AG04449 (cell line): ENCODE results near the gene TEKTIP1.
A peak's percentile ranks its signal among the peaks of the same experiment; 100 is the strongest.
"Not testable (repeated sequence)": the region's sequence is repeated elsewhere in the genome, so short reads cannot be mapped to it uniquely, and the experiment has no call there.

ENCODE experiments used
- CTCF ChIA-PET: fragments of 350-600 bp; formaldehyde crosslinking; extraction: SDS; loops from one replicate; lab custom pipeline; 2021; ENCODE audit warnings: antibody characterized with exemption; lab: Yijun Ruan, JAX
- POLR2A ChIA-PET: fragments of 400-600, 350-600 bp; formaldehyde crosslinking; extraction: SDS; loops from one replicate; lab custom pipeline; 2020; ENCODE audit warnings: antibody characterized with exemption, inconsistent platforms; lab: Yijun Ruan, JAX
- DNase-seq: peaks from one replicate; pipeline ENCODE4 v3.0.0-alpha.2; 2010; ENCODE audit warnings: low read depth, low spot score
- H3K4me3 ChIP-seq: 2 replicates; pipeline ENCODE4 v1.5.1; 2011; ENCODE audit warnings: low read depth, mild to moderate bottlenecking, control low read depth, low read length
- TF ChIP-seq, protein P1 (sequence below): IDR thresholded peaks from one replicate; pipeline ENCODE4 v1.5.1; 2011; ENCODE audit warnings: mild to moderate bottlenecking, moderate library complexity, low read length, control low read depth, inconsistent platforms; ENCODE audit not compliant: insufficient read depth; ENCODE audit errors: missing control alignments

TEKTIP1 gene

DNA sequence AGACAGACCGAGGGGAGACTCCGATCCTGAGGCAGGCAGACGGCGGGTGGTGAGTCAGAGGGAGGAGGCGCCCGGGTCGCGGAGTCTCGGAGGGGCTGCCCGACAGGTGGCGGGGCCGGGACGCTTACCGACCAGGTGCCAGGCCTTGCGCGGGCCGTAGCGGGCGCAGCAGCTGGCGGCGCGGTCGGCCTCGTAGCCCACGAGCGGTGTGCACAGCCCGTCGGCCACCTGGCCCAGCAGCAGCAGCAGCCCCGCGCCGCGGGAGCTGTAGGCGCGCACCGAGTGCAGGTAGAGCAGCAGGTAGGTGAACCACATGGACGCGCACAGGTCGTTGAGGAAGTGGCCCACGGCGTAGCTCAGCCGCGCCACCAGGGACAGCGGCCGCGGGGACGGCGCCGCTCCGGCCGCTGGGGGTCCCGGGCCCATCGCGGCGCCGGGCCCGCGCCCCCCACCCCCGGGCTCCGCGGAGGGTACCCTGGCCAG, 18.0 kb downstream of the TEKTIP1 start:
- POLR2A ChIA-PET = interaction anchor here (0.7 to 1.4 kb wide), 4 partner anchors 12 to 37 kb away, joined by 3 read pairs; no protein-coding TSS in a partner anchor

GRCh38 chr19:3557461-3558248, 18.7 kb downstream of the TEKTIP1 start, which contains the start of gene MFSD12:
Gene MFSD12 (minus strand): TSS chr19:3557586. CDS start chr19:3557403, 183 bp downstream.
- POLR2A ChIA-PET = interaction anchor here (0.7 to 1.1 kb wide), 4 partner anchors 12 to 98 kb away, joined by 3 to 4 read pairs (median 3); no protein-coding TSS in a partner anchor
- CTCF ChIA-PET = interaction anchor here (0.9 to 6.4 kb wide), 6 partner anchors 10 to 107 kb away, joined by 3 to 66 read pairs (median 4); no protein-coding TSS in a partner anchor

More for the DNA sequence above, 18.0 kb downstream of the TEKTIP1 start:
- CTCF ChIA-PET = interaction anchor here (0.8 to 6.4 kb wide), 6 partner anchors 9 to 108 kb away, joined by 3 to 66 read pairs (median 4); no protein-coding TSS in a partner anchor
- DNase-seq = no peak
- TF ChIP-seq, protein P1, sequence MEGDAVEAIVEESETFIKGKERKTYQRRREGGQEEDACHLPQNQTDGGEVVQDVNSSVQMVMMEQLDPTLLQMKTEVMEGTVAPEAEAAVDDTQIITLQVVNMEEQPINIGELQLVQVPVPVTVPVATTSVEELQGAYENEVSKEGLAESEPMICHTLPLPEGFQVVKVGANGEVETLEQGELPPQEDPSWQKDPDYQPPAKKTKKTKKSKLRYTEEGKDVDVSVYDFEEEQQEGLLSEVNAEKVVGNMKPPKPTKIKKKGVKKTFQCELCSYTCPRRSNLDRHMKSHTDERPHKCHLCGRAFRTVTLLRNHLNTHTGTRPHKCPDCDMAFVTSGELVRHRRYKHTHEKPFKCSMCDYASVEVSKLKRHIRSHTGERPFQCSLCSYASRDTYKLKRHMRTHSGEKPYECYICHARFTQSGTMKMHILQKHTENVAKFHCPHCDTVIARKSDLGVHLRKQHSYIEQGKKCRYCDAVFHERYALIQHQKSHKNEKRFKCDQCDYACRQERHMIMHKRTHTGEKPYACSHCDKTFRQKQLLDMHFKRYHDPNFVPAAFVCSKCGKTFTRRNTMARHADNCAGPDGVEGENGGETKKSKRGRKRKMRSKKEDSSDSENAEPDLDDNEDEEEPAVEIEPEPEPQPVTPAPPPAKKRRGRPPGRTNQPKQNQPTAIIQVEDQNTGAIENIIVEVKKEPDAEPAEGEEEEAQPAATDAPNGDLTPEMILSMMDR = no peak
- H3K4me3 ChIP-seq = peak overlapping the region; percentile 86

DNA sequence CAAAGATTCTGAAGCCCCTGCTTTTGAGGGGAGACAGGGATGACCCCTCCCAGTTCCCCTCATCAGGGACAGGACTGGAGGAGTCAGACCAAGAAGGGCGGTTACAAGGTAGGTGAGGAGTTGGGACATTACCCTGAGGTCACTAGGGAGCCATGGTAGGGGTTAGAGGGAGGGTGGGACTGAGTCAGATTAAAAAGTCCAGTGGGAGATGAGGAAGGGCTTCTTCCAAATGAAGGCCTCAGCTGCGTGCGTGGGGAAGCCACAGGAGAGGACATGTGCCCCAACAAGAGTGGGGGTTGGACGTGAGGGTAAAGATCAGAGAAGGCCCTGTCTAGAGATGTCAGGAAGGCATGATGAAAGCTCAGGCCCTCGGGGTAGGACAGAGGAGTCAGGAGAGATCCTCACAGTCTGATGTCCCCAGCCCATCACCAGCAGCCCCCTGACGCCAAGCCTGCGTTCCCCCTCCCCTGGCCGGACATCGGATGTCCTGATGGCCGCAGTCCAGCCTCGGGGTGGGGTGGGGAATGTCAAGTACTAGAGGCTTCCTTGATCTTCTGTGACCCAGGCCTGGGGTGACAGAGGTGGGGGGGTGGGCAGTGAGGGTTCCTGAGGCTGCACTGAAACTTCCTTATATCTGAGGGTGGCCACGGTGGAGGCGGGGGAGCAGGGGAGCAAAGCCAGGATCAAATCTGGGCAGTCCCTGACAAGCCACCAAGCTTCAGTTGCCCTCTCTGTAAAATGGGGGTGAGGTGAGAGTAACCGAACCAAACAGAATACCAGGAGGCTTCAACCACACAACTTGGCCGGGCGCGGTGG, 24.9 kb downstream of the TEKTIP1 start:
- ChIA-PET POLR2A (interaction anchor here (0.8 kb wide), 1 partner anchor 211 kb away, joined by 3 read pairs; no protein-coding TSS in a partner anchor), CTCF (interaction anchor here (0.9 kb wide), 1 partner anchor 19 kb away, joined by 3 read pairs; no protein-coding TSS in a partner anchor)
- no peak overlapping the region for H3K4me3 ChIP-seq
- DNase-seq = no peak
- TF ChIP-seq, protein P1 = no peak

More at GRCh38 chr19:3557461-3558248, 18.7 kb downstream of the TEKTIP1 start, which contains the start of gene MFSD12:
- peak; percentile 40 for DNase-seq
- TF ChIP-seq, protein P1 = no peak
- peak within 1 kb of the TSS; percentile 86 for H3K4me3 ChIP-seq

DNA sequence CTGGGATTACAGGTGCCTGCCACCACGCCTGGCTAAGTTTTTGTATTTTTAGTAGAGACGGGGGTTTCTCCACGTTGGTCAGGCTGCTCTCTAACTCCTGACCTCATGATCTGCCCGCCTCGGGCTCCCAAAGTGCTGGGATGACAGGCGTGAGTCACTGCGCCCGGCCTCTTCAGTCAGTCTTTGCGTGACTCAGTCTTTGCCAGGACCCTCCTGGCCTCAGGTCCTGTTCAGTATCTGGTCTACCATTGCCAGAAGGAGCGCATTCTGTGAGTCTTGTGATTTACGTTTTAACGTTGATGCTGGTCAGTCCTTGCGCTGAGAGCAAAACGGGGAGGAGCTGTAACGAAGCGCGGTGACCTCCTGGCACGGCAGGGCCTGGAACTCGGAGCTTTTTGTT, 26.2 kb downstream of the TEKTIP1 start:
- DNase-seq = no peak
- no peak overlapping the region for H3K4me3 ChIP-seq
- ChIA-PET POLR2A (no interaction called here), CTCF (no interaction called here)
- TF ChIP-seq, protein P1 = no peak

- not testable (repeated sequence) for DNase-seq, H3K4me3 ChIP-seq
- ChIA-PET CTCF (interaction anchor here (0.7 to 1.5 kb wide), 4 partner anchors 12 to 25 kb away, joined by 3 to 5 read pairs (median 4); no protein-coding TSS in a partner anchor), POLR2A (interaction anchor here (0.7 to 1.2 kb wide), 2 partner anchors 12 to 13 kb away, joined by 3 read pairs; no protein-coding TSS in a partner anchor)
Observed at GRCh38 chr19:3570042-3570441, 31.1 kb downstream of the TEKTIP1 start.

GRCh38 chr19:3570606-3571011, 31.6 kb downstream of the TEKTIP1 start:
- POLR2A ChIA-PET = interaction anchor here (1.2 kb wide), 1 partner anchor 14 kb away, joined by 3 read pairs; no protein-coding TSS in a partner anchor

More at GRCh38 chr19:3570606-3571011, 31.6 kb downstream of the TEKTIP1 start:
- no peak for DNase-seq
- TF ChIP-seq, protein P1 = no peak
- no peak overlapping the region for H3K4me3 ChIP-seq
- CTCF ChIA-PET = interaction anchor here (0.7 to 1.5 kb wide), 2 partner anchors 22 to 25 kb away, joined by 4 to 5 read pairs; no protein-coding TSS in a partner anchor
